NCI-H748 treated with DMSO at 0.1 percent for 48 hours (cell line): Measurements from ENCODE around the gene NCEH1.
"Not testable (repeated sequence)": the region's sequence is repeated elsewhere in the genome, so short reads cannot be mapped to it uniquely, and the experiment has no call there.

Source experiments
- DNase-seq: peaks from one replicate; lab custom pipeline; 2025; lab: John Stamatoyannopoulos, UW

Gene NCEH1

GRCh38 chr3:172609750-172610149 is 101.1 kb downstream of the NCEH1 start:
- DNase-seq = no peak

- no peak for DNase-seq
Observed at GRCh38 chr3:172608575-172608974, 102.3 kb downstream of the NCEH1 start.

- no peak for DNase-seq
Observed at GRCh38 chr3:172607305-172608121, 103.4 kb downstream of the NCEH1 start.

- no peak for DNase-seq
Observed at GRCh38 chr3:172606021-172606420, 104.8 kb downstream of the NCEH1 start.

GRCh38 chr3:172604895-172605646 is 105.8 kb downstream of the NCEH1 start:
- no peak for DNase-seq

- DNase-seq = no peak
Observed at GRCh38 chr3:172601066-172601832, 109.6 kb downstream of the NCEH1 start.

GRCh38 chr3:172600644-172601065 is 110.2 kb downstream of the NCEH1 start:
- no peak for DNase-seq

GRCh38 chr3:172598904-172599303 is 112.0 kb downstream of the NCEH1 start:
- no peak for DNase-seq

- no peak for DNase-seq
Observed at GRCh38 chr3:172596394-172596706, 114.5 kb downstream of the NCEH1 start.

GRCh38 chr3:172595664-172596393 is 115.0 kb downstream of the NCEH1 start:
- peak; percentile 38 for DNase-seq

- DNase-seq = not testable (repeated sequence)
Observed at GRCh38 chr3:172594900-172595663, 115.8 kb downstream of the NCEH1 start.

GRCh38 chr3:172592898-172593669 is 117.8 kb downstream of the NCEH1 start:
- no peak for DNase-seq

- DNase-seq = no peak
Observed at GRCh38 chr3:172591876-172592771, 118.7 kb downstream of the NCEH1 start.

- DNase-seq = no peak
Observed at GRCh38 chr3:172591125-172591605, 119.7 kb downstream of the NCEH1 start.

GRCh38 chr3:172586436-172586835 is 124.4 kb downstream of the NCEH1 start:
- DNase-seq = no peak

- DNase-seq = no peak
Observed at GRCh38 chr3:172585954-172586353, 124.9 kb downstream of the NCEH1 start.

- no peak for DNase-seq
Observed at GRCh38 chr3:172582712-172583111, 128.2 kb downstream of the NCEH1 start.

GRCh38 chr3:172581757-172582166 is 129.1 kb downstream of the NCEH1 start:
- DNase-seq = no peak
